ENCODE measurements around the gene ZKSCAN3.

DNA sequence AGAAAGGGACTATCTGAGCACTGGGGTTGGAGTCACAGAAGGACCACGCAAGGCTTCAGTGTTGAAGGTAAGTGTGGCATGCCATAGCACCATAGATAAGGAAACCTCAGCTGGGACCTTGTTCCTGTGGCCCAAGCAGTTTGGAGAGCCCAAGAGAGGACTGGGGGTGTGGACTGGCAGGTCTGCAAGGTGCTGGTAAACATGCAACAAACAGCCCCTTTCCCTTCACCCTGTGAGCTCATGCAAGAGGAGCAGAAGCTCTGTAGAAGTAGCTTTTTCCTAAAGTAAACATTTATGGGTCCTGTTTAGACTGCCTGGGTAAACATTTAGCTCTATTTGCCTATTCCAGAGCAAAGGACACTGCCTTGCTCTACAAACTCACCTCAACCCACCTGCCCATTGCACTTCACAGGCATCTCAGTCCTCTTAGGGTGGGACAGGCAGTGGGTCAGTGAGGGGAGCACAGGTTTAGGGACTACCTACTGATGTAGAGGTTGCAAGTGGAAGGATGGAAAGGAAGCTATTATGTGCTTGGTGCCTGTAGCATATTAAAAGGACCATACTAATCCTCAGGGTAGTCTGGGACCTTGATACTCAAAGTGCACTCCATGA is 25.8 kb upstream of the ZKSCAN3 start:
- TF ChIP-seq, protein P1, sequence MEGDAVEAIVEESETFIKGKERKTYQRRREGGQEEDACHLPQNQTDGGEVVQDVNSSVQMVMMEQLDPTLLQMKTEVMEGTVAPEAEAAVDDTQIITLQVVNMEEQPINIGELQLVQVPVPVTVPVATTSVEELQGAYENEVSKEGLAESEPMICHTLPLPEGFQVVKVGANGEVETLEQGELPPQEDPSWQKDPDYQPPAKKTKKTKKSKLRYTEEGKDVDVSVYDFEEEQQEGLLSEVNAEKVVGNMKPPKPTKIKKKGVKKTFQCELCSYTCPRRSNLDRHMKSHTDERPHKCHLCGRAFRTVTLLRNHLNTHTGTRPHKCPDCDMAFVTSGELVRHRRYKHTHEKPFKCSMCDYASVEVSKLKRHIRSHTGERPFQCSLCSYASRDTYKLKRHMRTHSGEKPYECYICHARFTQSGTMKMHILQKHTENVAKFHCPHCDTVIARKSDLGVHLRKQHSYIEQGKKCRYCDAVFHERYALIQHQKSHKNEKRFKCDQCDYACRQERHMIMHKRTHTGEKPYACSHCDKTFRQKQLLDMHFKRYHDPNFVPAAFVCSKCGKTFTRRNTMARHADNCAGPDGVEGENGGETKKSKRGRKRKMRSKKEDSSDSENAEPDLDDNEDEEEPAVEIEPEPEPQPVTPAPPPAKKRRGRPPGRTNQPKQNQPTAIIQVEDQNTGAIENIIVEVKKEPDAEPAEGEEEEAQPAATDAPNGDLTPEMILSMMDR (IDR thresholded peaks at IDR 0.05; ENCODE audit: low read depth, low read length) = no peak
- TF ChIP-seq, protein P2, sequence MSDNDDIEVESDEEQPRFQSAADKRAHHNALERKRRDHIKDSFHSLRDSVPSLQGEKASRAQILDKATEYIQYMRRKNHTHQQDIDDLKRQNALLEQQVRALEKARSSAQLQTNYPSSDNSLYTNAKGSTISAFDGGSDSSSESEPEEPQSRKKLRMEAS (IDR thresholded peaks at IDR 0.05; ENCODE audit: low read depth, low read length) = no peak
- TF ChIP-seq POLR2A (IDR thresholded peaks at IDR 0.05; ENCODE audit: extremely low read depth, insufficient read length) = no peak
